Measurements from ENCODE around the gene B4GALNT3.

The B4GALNT3 gene

DNA sequence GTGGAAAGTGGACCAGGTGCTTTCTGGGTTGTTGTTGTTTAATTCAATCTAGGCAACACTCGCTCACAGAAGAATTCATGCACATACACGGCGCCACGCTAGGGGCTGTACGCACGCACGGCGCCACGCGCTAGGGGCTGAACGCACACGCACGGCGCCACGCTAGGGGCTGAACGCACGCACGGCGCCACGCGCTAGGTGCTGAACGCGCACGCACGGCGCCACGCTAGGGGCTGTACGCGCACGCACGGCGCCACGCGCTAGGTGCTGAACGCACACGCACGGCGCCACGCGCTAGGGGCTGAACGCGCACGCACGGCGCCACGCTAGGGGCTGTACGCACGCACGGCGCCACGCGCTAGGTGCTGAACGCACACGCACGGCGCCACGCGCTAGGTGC is 149.2 kb downstream of the B4GALNT3 start:
- no peak overlapping the region for H3K9ac ChIP-seq (ENCODE audit: low read length)
- H3K9me2 ChIP-seq (ENCODE audit: low read depth, low read length), result no peaks in the 10 kb centered on the region
- no peak overlapping the region for H3K4me2 ChIP-seq (ENCODE audit: low read length)

DNA sequence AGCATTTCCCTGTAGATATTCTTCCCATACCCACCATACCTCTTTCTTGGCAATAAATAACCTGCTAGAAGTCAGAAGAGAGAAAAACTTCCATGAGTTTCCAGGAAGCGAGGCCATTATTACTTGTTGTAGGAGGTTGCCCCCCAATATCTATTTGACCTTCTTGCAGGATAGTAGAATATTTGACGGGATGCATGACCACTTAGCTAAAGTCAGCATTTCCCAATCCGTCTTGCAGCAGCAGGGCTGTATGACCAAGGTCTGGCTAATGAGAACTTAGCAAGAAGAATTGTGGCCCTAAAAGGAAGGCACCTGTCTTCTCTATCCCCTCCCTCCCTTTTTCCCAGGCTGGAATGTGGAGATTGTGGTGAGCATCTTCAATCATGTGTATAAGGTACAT is 152.0 kb downstream of the B4GALNT3 start:
- Histone ChIP-seq H3K79me2 (ENCODE audit: insufficient read depth, low read length) (no peaks in the 10 kb centered on the region), H3K9me2 (ENCODE audit: low read depth, low read length) (no peaks in the 10 kb centered on the region), H3K4me2 (ENCODE audit: low read length) (no peak overlapping the region), H3K9me3 (ENCODE audit: low read length) (no peaks in the 10 kb centered on the region), H3K27ac (ENCODE audit: low read depth, low read length, poor library complexity, severe bottlenecking) (no peak overlapping the region), H3K4me3 (ENCODE audit: low read depth, low read length, poor library complexity, severe bottlenecking) (no peak overlapping the region), H3K9ac (ENCODE audit: low read length) (no peak overlapping the region), H3F3A (ENCODE audit: insufficient read depth, low read length) (no peaks in the 10 kb centered on the region), H3K4me1 (ENCODE audit: insufficient read depth, low read length, severe bottlenecking) (peaks cover 32% of the 10 kb centered on the region), H3K36me3 (ENCODE audit: insufficient read depth, low read length) (peaks cover 17% of the 10 kb centered on the region), H4K20me1 (ENCODE audit: insufficient read depth, low read length) (no peaks in the 10 kb centered on the region), H3K27me3 (ENCODE audit: insufficient read depth, low read length) (no peaks in the 10 kb centered on the region), H2AFZ (ENCODE audit: low read length) (no peak overlapping the region)
- TF ChIP-seq, protein P1, sequence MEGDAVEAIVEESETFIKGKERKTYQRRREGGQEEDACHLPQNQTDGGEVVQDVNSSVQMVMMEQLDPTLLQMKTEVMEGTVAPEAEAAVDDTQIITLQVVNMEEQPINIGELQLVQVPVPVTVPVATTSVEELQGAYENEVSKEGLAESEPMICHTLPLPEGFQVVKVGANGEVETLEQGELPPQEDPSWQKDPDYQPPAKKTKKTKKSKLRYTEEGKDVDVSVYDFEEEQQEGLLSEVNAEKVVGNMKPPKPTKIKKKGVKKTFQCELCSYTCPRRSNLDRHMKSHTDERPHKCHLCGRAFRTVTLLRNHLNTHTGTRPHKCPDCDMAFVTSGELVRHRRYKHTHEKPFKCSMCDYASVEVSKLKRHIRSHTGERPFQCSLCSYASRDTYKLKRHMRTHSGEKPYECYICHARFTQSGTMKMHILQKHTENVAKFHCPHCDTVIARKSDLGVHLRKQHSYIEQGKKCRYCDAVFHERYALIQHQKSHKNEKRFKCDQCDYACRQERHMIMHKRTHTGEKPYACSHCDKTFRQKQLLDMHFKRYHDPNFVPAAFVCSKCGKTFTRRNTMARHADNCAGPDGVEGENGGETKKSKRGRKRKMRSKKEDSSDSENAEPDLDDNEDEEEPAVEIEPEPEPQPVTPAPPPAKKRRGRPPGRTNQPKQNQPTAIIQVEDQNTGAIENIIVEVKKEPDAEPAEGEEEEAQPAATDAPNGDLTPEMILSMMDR (IDR thresholded peaks at IDR 0.05; ENCODE audit: low read length), result no peak

More for the DNA sequence above, 149.2 kb downstream of the B4GALNT3 start:
- Histone ChIP-seq H3K9me3 (ENCODE audit: low read length) (no peaks in the 10 kb centered on the region), H3K36me3 (ENCODE audit: insufficient read depth, low read length) (peaks cover 22% of the 10 kb centered on the region), H3K79me2 (ENCODE audit: insufficient read depth, low read length) (no peaks in the 10 kb centered on the region), H3K27me3 (ENCODE audit: insufficient read depth, low read length) (no peaks in the 10 kb centered on the region), H4K20me1 (ENCODE audit: insufficient read depth, low read length) (no peaks in the 10 kb centered on the region), H3K4me3 (ENCODE audit: low read depth, low read length, poor library complexity, severe bottlenecking) (no peak overlapping the region), H3K27ac (ENCODE audit: low read depth, low read length, poor library complexity, severe bottlenecking) (no peak overlapping the region), H3K4me1 (ENCODE audit: insufficient read depth, low read length, severe bottlenecking) (peaks cover 19% of the 10 kb centered on the region), H2AFZ (ENCODE audit: low read length) (no peak overlapping the region), H3F3A (ENCODE audit: insufficient read depth, low read length) (no peaks in the 10 kb centered on the region)
- TF ChIP-seq EZH2 (IDR thresholded peaks at IDR 0.05; ENCODE audit: borderline replicate concordance, low read length), result no peak
- TF ChIP-seq, protein P1 (IDR thresholded peaks at IDR 0.05; ENCODE audit: low read length), result no peak

DNA sequence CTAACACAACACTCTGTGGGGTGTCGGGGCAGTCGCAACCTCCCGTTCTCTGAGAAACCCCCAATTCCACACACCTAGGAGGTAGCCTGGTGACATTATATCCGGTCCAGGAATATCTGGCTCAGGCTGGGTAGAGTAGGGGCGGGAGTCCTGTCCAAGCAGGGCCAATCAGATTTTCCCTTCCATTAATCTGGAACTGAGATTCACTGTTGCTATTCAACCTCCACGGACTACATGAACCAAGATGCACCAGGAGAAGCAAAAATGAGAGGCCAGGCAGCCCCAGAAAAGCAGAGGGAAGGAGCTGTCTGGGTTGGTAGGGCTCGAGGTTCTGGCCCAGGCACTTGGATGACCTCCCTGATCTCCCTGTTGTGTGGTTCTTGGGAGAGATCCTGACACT is 152.6 kb downstream of the B4GALNT3 start:
- no peaks in the 10 kb centered on the region for H3K27me3 ChIP-seq (ENCODE audit: insufficient read depth, low read length)
- H3K4me1 ChIP-seq (ENCODE audit: insufficient read depth, low read length, severe bottlenecking), result peaks cover 32% of the 10 kb centered on the region
- H3K9me2 ChIP-seq (ENCODE audit: low read depth, low read length), result no peaks in the 10 kb centered on the region
- H3K9me3 ChIP-seq (ENCODE audit: low read length), result no peaks in the 10 kb centered on the region
- no peak overlapping the region for H2AFZ ChIP-seq (ENCODE audit: low read length)
- H3K9ac ChIP-seq (ENCODE audit: low read length), result no peak overlapping the region
- H4K20me1 ChIP-seq (ENCODE audit: insufficient read depth, low read length), result no peaks in the 10 kb centered on the region
- H3K4me3 ChIP-seq (ENCODE audit: low read depth, low read length, poor library complexity, severe bottlenecking), result no peak overlapping the region
- H3K27ac ChIP-seq (ENCODE audit: low read depth, low read length, poor library complexity, severe bottlenecking), result no peak overlapping the region
- no peaks in the 10 kb centered on the region for H3F3A ChIP-seq (ENCODE audit: insufficient read depth, low read length)
- TF ChIP-seq, protein P1 (IDR thresholded peaks at IDR 0.05; ENCODE audit: low read length), result no peak
- TF ChIP-seq EZH2 (IDR thresholded peaks at IDR 0.05; ENCODE audit: borderline replicate concordance, low read length), result no peak
- H3K36me3 ChIP-seq (ENCODE audit: insufficient read depth, low read length), result peaks cover 21% of the 10 kb centered on the region
- no peaks in the 10 kb centered on the region for H3K79me2 ChIP-seq (ENCODE audit: insufficient read depth, low read length)
- no peak overlapping the region for H3K4me2 ChIP-seq (ENCODE audit: low read length)

Data from OCI-LY1 (cell line).